Hepatocyte (in vitro differentiated cells): Measurements from ENCODE around the gene LRRC36. TPM values are rescaled to one million over a fixed set of nuclear protein-coding genes. Genes with fewer than 3 reads are reported as not detected.

Source experiments
- DNase-seq: peaks from one replicate; pipeline ENCODE4 v3.0.0-alpha.2; 2016; ENCODE audit warnings: low spot score
- H2AFZ ChIP-seq: fragments of 200-600 bp; sonication (generic); 2 replicates; pipeline ENCODE4 v1.6.0; 2016; ENCODE audit warnings: antibody characterized with exemption, mild to moderate bottlenecking
- H3K27ac ChIP-seq: fragments of 200-600 bp; sonication (generic); 2 replicates; pipeline ENCODE4 v1.5.1; 2016; ENCODE audit warnings: mild to moderate bottlenecking
- H3K27me3 ChIP-seq: fragments of 200-600 bp; sonication (generic); 2 replicates; pipeline ENCODE4 v1.6.1; 2016
- H3K36me3 ChIP-seq: fragments of 200-600 bp; sonication (generic); replicated peaks from 2 replicates; pipeline ENCODE4 v1.5.1; 2016; ENCODE audit warnings: low read depth; ENCODE audit not compliant: insufficient read depth
- H3K4me1 ChIP-seq: fragments of 200-600 bp; sonication (generic); 2 replicates; pipeline ENCODE4 v1.5.1; 2016; ENCODE audit warnings: mild to moderate bottlenecking, moderate library complexity; ENCODE audit not compliant: insufficient read depth
- H3K4me2 ChIP-seq: fragments of 200-600 bp; sonication (generic); 2 replicates; pipeline ENCODE4 v1.6.0; 2016
- H3K4me3 ChIP-seq: fragments of 200-600 bp; sonication (generic); 2 replicates; pipeline ENCODE4 v1.5.1; 2016; ENCODE audit warnings: mild to moderate bottlenecking
- H3K79me2 ChIP-seq: fragments of 200-600 bp; sonication (generic); 2 replicates; pipeline ENCODE4 v1.6.0; 2017; ENCODE audit warnings: mild to moderate bottlenecking
- H3K9me2 ChIP-seq: fragments of 200-600 bp; sonication (generic); replicated peaks from 2 replicates; pipeline ENCODE4 v1.6.0; 2017; ENCODE audit warnings: mild to moderate bottlenecking; ENCODE audit not compliant: insufficient read depth
- H3K9me3 ChIP-seq: fragments of 200-600 bp; sonication (generic); 2 replicates; pipeline ENCODE4 v1.5.1; 2016; ENCODE audit warnings: low read depth, mild to moderate bottlenecking
- H4K20me1 ChIP-seq: fragments of 200-600 bp; sonication (generic); 2 replicates; pipeline ENCODE4 v1.6.0; 2016; ENCODE audit warnings: mild to moderate bottlenecking; ENCODE audit not compliant: insufficient read depth, poor library complexity, severe bottlenecking
- EZH2 ChIP-seq: fragments of 200-600 bp; sonication (generic); IDR thresholded peaks from 2 replicates; pipeline ENCODE4 v1.6.1; 2016; ENCODE audit warnings: antibody characterized with exemption, mild to moderate bottlenecking, borderline replicate concordance
- EZH2phosphoT487 ChIP-seq: fragments of 200-600 bp; sonication (generic); IDR thresholded peaks from one replicate; pipeline ENCODE4 v1.6.1; 2018; ENCODE audit warnings: antibody characterized with exemption, mild to moderate bottlenecking, low read depth, moderate library complexity; ENCODE audit not compliant: unreplicated experiment, severe bottlenecking
- WGBS: methylation state at CpG from one replicate; pipeline ENCODE4 v1.1.6; 2016; ENCODE audit warnings: low lambda C conversion rate; ENCODE audit errors: missing lambda C conversion rate; 5-methylcytosine and 5-hydroxymethylcytosine counted together
- polyA plus RNA-seq: library from polyadenylated mRNA; unstranded; fragments of >200 nt; fragmentation: Nextera tagmentation; extraction: Ambion mirVana; gene quantifications from 2 replicates; pipeline ENCODE4 v1.2.1, GENCODE V29; 2016
- total RNA-seq: library from RNA; depleted of rRNA; stranded (reverse); fragments of >200 nt; gene quantifications from 2 replicates; pipeline ENCODE4 v1.2.3, GENCODE V29; 2014
- TF ChIP-seq, protein P1 (sequence below): fragments of 200-600 bp; sonication (generic); IDR thresholded peaks from 2 replicates; pipeline ENCODE4 v1.5.1; 2016; ENCODE audit warnings: antibody characterized with exemption, mild to moderate bottlenecking; ENCODE audit not compliant: poor library complexity

Gene LRRC36
- total and polyA plus RNA-seq, 2 experiments from 2014 or later, result 0.23 to 0.69 TPM

DNA sequence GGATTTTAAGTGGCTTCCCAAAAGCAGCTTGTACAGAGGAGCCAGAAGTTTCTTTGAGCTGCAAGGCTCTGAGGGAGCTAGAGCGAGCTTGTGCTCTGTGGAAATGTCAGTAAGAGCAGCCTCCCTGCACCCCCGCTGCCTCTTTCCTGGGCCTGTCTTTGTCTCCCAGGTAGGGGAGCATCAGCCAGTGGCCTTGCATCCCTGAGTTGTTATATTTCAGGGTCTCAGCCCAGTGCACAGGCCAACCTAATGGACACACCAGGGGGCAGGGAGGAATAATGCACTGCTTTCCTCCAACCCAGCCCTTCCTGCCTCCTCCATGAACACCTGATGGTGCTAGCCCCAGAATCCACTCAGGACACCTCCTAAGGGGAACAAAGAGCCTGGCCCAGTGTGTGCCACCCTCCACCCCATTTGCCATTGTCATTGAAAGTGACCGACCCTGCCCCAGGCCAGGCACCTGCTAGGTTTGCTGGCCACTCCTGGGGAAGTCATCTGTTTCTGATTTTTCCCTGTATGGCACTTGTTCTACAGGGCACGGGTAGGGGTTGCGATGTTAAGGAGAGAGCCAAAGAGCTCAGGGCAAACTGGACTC, 60.3 kb downstream of the LRRC36 start:
- Histone ChIP-seq H4K20me1 (no peaks in the 10 kb centered on the region), H3K4me3 (no peak overlapping the region), H3K4me1 (no peaks in the 10 kb centered on the region), H3K4me2 (no peak overlapping the region), H3K27ac (no peak overlapping the region), H3K79me2 (no peaks in the 10 kb centered on the region), H3K27me3 (no peaks in the 10 kb centered on the region), H3K36me3 (no peaks in the 10 kb centered on the region), H3K9me3 (no peaks in the 10 kb centered on the region), H2AFZ (no peak overlapping the region), H3K9me2 (no peaks in the 10 kb centered on the region)
- TF ChIP-seq EZH2phosphoT487, result no peak
- no peak for DNase-seq
- 86% methylated on average over 5 of the region's 5 CpGs for WGBS

DNA sequence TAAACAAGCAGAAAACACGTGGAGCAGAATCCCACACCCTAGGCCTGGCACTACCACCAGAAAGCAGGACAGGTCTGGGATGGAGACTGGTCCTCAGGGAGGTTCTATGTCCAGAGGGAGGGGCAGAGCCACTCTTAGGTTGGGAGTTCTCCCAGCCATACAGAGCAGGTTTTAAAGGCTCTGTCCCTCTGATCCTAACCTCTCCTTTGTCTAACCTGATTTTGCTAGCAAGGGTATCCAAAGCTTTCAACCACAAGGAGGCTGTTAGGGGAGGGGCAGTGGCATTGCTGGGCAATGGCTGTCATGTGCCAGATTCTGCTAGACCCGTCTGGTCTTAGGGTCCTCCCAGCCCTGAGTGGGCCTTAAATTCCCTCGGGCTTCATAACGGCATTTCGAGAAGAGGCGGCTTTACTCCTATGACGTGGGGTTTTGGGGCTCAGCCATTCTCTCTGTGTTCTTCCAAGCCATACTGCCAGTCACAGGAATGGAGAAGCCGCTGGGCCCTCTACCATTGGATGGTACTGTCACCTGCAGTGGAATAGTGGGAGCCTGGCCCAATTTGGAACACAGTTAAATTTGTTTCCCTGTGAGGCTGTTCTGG, 61.0 kb downstream of the LRRC36 start:
- no peak for TF ChIP-seq EZH2
- TF ChIP-seq, protein P1, sequence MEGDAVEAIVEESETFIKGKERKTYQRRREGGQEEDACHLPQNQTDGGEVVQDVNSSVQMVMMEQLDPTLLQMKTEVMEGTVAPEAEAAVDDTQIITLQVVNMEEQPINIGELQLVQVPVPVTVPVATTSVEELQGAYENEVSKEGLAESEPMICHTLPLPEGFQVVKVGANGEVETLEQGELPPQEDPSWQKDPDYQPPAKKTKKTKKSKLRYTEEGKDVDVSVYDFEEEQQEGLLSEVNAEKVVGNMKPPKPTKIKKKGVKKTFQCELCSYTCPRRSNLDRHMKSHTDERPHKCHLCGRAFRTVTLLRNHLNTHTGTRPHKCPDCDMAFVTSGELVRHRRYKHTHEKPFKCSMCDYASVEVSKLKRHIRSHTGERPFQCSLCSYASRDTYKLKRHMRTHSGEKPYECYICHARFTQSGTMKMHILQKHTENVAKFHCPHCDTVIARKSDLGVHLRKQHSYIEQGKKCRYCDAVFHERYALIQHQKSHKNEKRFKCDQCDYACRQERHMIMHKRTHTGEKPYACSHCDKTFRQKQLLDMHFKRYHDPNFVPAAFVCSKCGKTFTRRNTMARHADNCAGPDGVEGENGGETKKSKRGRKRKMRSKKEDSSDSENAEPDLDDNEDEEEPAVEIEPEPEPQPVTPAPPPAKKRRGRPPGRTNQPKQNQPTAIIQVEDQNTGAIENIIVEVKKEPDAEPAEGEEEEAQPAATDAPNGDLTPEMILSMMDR, result no peak
- no peak for TF ChIP-seq EZH2phosphoT487
- WGBS, result 91% methylated on average over 8 of the region's 8 CpGs
- no peaks in the 10 kb centered on the region for H3K9me2 ChIP-seq
- H3K36me3 ChIP-seq, result no peaks in the 10 kb centered on the region
- H3K4me2 ChIP-seq, result no peak overlapping the region
- no peaks in the 10 kb centered on the region for H3K79me2 ChIP-seq
- H2AFZ ChIP-seq, result no peak overlapping the region
- H3K9me3 ChIP-seq, result no peaks in the 10 kb centered on the region
- DNase-seq, result no peak
- no peaks in the 10 kb centered on the region for H3K4me1 ChIP-seq
- no peaks in the 10 kb centered on the region for H4K20me1 ChIP-seq
- H3K27ac ChIP-seq, result no peak overlapping the region
- H3K27me3 ChIP-seq, result peaks cover under 1% of the 10 kb centered on the region
- no peak overlapping the region for H3K4me3 ChIP-seq

- 93% methylated on average over 8 of the region's 8 CpGs for WGBS
- TF ChIP-seq EZH2phosphoT487, result no peak
- no peaks in the 10 kb centered on the region for H3K79me2 ChIP-seq
These were observed 61.6 kb downstream of the LRRC36 start for GRCh38 chr16:67388191-67388590.

GRCh38 chr16:67388591-67388990, 62.0 kb downstream of the LRRC36 start:
- no peaks in the 10 kb centered on the region for H3K9me3 ChIP-seq
- 76% methylated on average over 2 of the region's 2 CpGs for WGBS

More at GRCh38 chr16:67388191-67388590, 61.6 kb downstream of the LRRC36 start:
- H2AFZ ChIP-seq, result no peak overlapping the region
- H3K9me2 ChIP-seq, result no peaks in the 10 kb centered on the region
- H3K4me3 ChIP-seq, result no peak overlapping the region
- H3K27ac ChIP-seq, result no peak overlapping the region
- peaks cover 5% of the 10 kb centered on the region for H3K4me1 ChIP-seq
- no peaks in the 10 kb centered on the region for H3K36me3 ChIP-seq
- peaks cover 6% of the 10 kb centered on the region for H3K27me3 ChIP-seq
- no peaks in the 10 kb centered on the region for H3K9me3 ChIP-seq
- no peaks in the 10 kb centered on the region for H4K20me1 ChIP-seq
- no peak overlapping the region for H3K4me2 ChIP-seq
- no peak for DNase-seq

More at GRCh38 chr16:67388591-67388990, 62.0 kb downstream of the LRRC36 start:
- Histone ChIP-seq H3K4me3 (no peak overlapping the region), H3K36me3 (no peaks in the 10 kb centered on the region), H3K4me1 (peaks cover 7% of the 10 kb centered on the region), H3K9me2 (no peaks in the 10 kb centered on the region), H3K27me3 (peaks cover 8% of the 10 kb centered on the region), H4K20me1 (no peaks in the 10 kb centered on the region), H3K4me2 (no peak overlapping the region), H3K79me2 (no peaks in the 10 kb centered on the region), H2AFZ (no peak overlapping the region), H3K27ac (no peak overlapping the region)
- DNase-seq, result no peak
- TF ChIP-seq EZH2 (no peak), EZH2phosphoT487 (no peak)
- TF ChIP-seq, protein P1, result no peak
